ENCODE measurements around the gene INPP5F. TPM values are rescaled to one million over a fixed set of nuclear protein-coding genes. Genes with fewer than 3 reads are reported as not detected.
A peak's percentile ranks its signal among the peaks of the same experiment; 100 is the strongest.

The INPP5F gene
- total and polyA plus RNA-seq, 2 of the 13 experiments (the other 11 are each of a cell fraction or from before 2014, with no cell fraction given), result 12.5 to 15.7 TPM

GRCh38 chr10:119725828-119726675 is at the start of gene INPP5F (continued):
- TF ChIP-seq ARID5B (CRISPR knock-in tag; IDR thresholded peaks at IDR 0.05), result 0 out of 2 replicates have a peak, but pooled peaks have one; percentile 11
- TF ChIP-seq ZFP36L1 (CRISPR knock-in tag; IDR thresholded peaks at IDR 0.05), result no peak
- peak; percentile 53; the same call in 1 of the 2 replicates for TF ChIP-seq ZNF563 (CRISPR knock-in tag; IDR thresholded peaks at IDR 0.05)
- no peak for TF ChIP-seq ZC3H13 (CRISPR knock-in tag; IDR thresholded peaks at IDR 0.05)
- no peak for TF ChIP-seq NR2F6 (IDR thresholded peaks at IDR 0.05)
- TF ChIP-seq NR2F6 (CRISPR knock-in tag; IDR thresholded peaks at IDR 0.05), result 0 out of 2 replicates have a peak, but pooled peaks have one; percentile 1
- TF ChIP-seq SOX13 (IDR thresholded peaks at IDR 0.05), result no peak
- no peak for TF ChIP-seq SOX13 (CRISPR knock-in tag; conservative IDR thresholded peaks at IDR 0.05 in 1 of 2, IDR thresholded peaks at IDR 0.05 in 1 of 2)
- TF ChIP-seq HMGXB4 (CRISPR knock-in tag; IDR thresholded peaks at IDR 0.05; ENCODE audit: borderline replicate concordance in 1 of 2, low read depth in 1 of 2), result peak; percentile 26 to 43; a peak in 2 of 4 replicates
- TF ChIP-seq ATF3 (CRISPR knock-in tag; IDR thresholded peaks at IDR 0.05), result no peak
- peak; percentile 77; the same call in 1 of the 2 replicates for TF ChIP-seq DRAP1 (CRISPR knock-in tag; IDR thresholded peaks at IDR 0.05)
- TF ChIP-seq ELF3 (CRISPR knock-in tag; IDR thresholded peaks at IDR 0.05), result peak; percentile 66
- TF ChIP-seq ZNF775 (CRISPR knock-in tag; IDR thresholded peaks at IDR 0.05; ENCODE audit: borderline replicate concordance), result no peak
- no peak for TF ChIP-seq ZNF276 (CRISPR knock-in tag; IDR thresholded peaks at IDR 0.05; ENCODE audit: low read depth)
- no peak for TF ChIP-seq ZNF180 (CRISPR knock-in tag; IDR thresholded peaks at IDR 0.05; ENCODE audit: borderline replicate concordance, low read depth)
- TF ChIP-seq E2F2 (CRISPR knock-in tag; IDR thresholded peaks at IDR 0.05; ENCODE audit: borderline replicate concordance), result no peak
- TF ChIP-seq SP1 (IDR thresholded peaks at IDR 0.05), result no peak
- TF ChIP-seq SP1 (CRISPR knock-in tag; IDR thresholded peaks at IDR 0.05), result peak; percentile 10
- peak; percentile 15; the same call in 1 of the 2 replicates for TF ChIP-seq KMT2A (CRISPR knock-in tag; IDR thresholded peaks at IDR 0.05)
